IPS-18a (cell line): ENCODE results near the gene SMARCB1.

ENCODE experiments used
- H3K27ac ChIP-seq: one replicate; pipeline ENCODE4 v1.5.1; 2013; ENCODE audit warnings: low read length
- H3K27me3 ChIP-seq: one replicate; pipeline ENCODE4 v1.6.1; 2013; ENCODE audit warnings: mild to moderate bottlenecking, low read length; ENCODE audit not compliant: control insufficient read depth, insufficient read depth
- H3K36me3 ChIP-seq: one replicate; pipeline ENCODE4 v1.6.1; 2013; ENCODE audit warnings: low read depth, low read length; ENCODE audit not compliant: control insufficient read depth
- H3K4me1 ChIP-seq: one replicate; pipeline ENCODE4 v1.6.1; 2013; ENCODE audit warnings: low read depth, low read length; ENCODE audit not compliant: control insufficient read depth
- H3K4me3 ChIP-seq: one replicate; pipeline ENCODE4 v1.5.1; 2013; ENCODE audit warnings: low read length
- H3K9ac ChIP-seq: one replicate; pipeline ENCODE4 v1.6.1; 2013; ENCODE audit warnings: mild to moderate bottlenecking, low read length, moderate library complexity
- H3K9me3 ChIP-seq: one replicate; pipeline ENCODE4 v1.6.1; 2013; ENCODE audit warnings: low read depth, low read length; ENCODE audit not compliant: control insufficient read depth

Gene SMARCB1

DNA sequence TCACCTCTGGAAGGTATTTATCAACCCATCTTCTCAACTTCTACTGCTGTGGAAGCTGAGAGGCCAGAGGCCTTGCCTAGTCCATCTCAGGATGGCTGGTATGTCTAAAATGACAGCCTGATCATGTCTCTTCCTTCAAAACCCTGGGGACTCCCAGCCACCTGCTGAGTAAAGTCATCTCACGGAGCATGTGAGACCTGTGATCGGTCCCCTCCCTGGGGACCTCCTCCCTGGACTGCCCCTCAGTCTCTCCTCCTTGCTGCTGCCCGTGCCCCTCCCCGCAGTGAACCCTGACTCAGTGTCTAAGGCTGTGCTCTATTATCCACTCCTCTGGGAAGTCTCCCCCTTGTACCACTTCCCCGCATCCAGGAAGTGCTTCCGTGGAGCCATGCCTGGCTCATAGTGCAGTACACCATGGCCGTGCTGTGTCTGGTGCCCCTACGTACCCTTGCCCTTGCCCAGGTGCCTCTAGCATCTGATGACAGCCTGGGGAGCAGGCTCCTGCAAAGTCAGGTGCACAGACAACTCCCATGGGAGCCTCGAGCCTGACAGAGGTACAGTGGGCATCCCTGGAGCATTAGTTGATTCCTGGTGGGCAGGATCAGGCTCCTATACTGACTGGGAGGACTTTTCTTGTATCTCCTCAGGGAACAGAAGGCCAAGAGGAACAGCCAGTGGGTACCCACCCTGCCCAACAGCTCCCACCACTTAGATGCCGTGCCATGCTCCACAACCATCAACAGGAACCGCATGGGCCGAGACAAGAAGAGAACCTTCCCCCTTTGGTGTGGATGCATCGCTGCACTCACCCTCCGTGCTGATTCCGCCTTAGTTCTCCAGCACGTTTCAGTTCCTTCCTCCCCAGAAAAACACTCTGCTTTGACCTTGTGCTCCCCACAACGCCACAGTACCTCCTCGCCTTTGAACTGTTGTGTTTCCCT is 13.8 kb downstream of the SMARCB1 start:
- Histone ChIP-seq H3K36me3 (peaks cover 71% of the 10 kb centered on the region), H3K27ac (no peak overlapping the region), H3K9me3 (no peaks in the 10 kb centered on the region), H3K27me3 (no peaks in the 10 kb centered on the region), H3K4me1 (no peaks in the 10 kb centered on the region), H3K9ac (no peak overlapping the region), H3K4me3 (no peak overlapping the region)

- H3K27me3 ChIP-seq: no peaks in the 10 kb centered on the region
- no peak overlapping the region for H3K4me3 ChIP-seq
- peaks cover 76% of the 10 kb centered on the region for H3K36me3 ChIP-seq
- no peak overlapping the region for H3K9ac ChIP-seq
- no peaks in the 10 kb centered on the region for H3K9me3 ChIP-seq
- no peak overlapping the region for H3K27ac ChIP-seq
- H3K4me1 ChIP-seq: no peaks in the 10 kb centered on the region
These were observed 14.6 kb downstream of the SMARCB1 start for GRCh38 chr22:23801238-23801821.

GRCh38 chr22:23801886-23802377 is 15.2 kb downstream of the SMARCB1 start:
- no peak overlapping the region for H3K9ac ChIP-seq
- no peaks in the 10 kb centered on the region for H3K27me3 ChIP-seq
- no peak overlapping the region for H3K27ac ChIP-seq
- H3K4me3 ChIP-seq: no peak overlapping the region
- H3K9me3 ChIP-seq: no peaks in the 10 kb centered on the region
- H3K4me1 ChIP-seq: no peaks in the 10 kb centered on the region
- H3K36me3 ChIP-seq: peaks cover 79% of the 10 kb centered on the region

- no peaks in the 10 kb centered on the region for H3K4me1 ChIP-seq
- no peak overlapping the region for H3K9ac ChIP-seq
- H3K27me3 ChIP-seq: no peaks in the 10 kb centered on the region
- H3K36me3 ChIP-seq: peaks cover 76% of the 10 kb centered on the region
- no peaks in the 10 kb centered on the region for H3K9me3 ChIP-seq
- H3K4me3 ChIP-seq: no peak overlapping the region
- no peak overlapping the region for H3K27ac ChIP-seq
These were observed 16.4 kb downstream of the SMARCB1 start for GRCh38 chr22:23803001-23803819.

DNA sequence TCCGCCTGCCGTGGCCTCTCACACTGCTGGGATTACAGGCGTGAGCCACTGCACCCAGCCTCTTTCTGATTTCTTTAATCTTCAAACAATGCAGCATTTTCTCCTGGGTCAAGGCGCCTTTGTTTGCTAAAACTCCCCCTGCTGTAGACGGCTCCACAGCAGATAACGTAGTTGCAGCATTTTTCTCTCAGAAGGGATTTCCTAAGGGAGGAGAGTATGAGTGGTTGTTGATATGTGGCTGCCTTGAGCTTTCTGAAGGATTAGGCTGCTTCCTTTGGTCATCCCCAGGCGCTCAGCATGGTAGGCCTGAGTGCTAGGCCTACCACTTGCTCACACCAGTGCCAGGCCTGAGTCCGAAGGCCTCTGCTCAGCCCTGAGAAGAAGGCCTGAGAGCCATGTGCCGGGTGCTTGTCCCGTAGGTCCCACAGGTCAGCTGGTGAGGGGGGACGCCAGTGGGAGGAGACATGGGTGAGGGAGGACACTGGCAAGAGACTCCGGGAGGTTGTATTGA is 18.1 kb downstream of the SMARCB1 start:
- H3K36me3 ChIP-seq: peaks cover 73% of the 10 kb centered on the region
- H3K4me1 ChIP-seq: no peaks in the 10 kb centered on the region
- no peak overlapping the region for H3K4me3 ChIP-seq
- H3K27me3 ChIP-seq: no peaks in the 10 kb centered on the region
- no peak overlapping the region for H3K27ac ChIP-seq
- H3K9ac ChIP-seq: no peak overlapping the region
- H3K9me3 ChIP-seq: no peaks in the 10 kb centered on the region

DNA sequence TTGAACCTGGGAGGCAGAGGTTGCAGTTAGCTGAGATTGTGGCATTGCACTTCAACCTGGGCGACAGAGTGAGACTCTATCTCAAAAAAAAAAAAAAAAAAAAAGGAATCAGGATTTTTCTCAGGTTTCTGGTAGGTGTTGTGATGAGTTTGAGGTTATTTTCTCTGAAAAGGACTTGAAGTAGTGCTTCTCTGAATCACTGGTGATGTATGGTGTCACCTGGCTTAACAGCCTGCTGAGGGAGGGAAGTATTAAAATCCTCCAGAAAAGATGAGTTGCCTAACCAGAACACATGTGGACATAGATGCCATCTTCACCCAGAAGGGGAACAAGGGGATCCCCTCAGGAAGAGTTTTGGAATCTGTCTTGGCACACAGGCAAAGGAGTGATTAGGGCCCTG is 20.1 kb downstream of the SMARCB1 start:
- Histone ChIP-seq H3K27me3 (no peaks in the 10 kb centered on the region), H3K9me3 (no peaks in the 10 kb centered on the region), H3K9ac (no peak overlapping the region), H3K36me3 (peaks cover 57% of the 10 kb centered on the region), H3K4me1 (no peaks in the 10 kb centered on the region), H3K4me3 (no peak overlapping the region), H3K27ac (no peak overlapping the region)

DNA sequence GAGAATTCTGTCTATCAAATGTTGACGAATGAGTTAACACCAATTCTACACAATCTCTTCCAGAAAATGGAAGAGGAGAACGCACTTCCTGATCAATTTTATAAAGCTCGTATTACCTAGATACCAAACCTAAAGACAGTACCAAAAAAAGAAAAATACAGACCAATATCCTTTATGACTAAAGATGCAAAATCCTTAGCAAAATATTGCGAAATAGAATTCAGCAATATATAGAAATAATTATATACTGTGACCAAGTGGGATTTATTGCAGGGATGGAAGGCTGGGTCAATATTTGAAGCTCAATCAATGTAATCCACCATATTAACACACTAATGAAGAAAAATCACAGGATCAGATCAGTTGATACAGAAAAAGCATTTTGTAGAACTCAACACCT is 25.6 kb downstream of the SMARCB1 start:
- no peaks in the 10 kb centered on the region for H3K4me1 ChIP-seq
- no peaks in the 10 kb centered on the region for H3K9me3 ChIP-seq
- peaks cover 24% of the 10 kb centered on the region for H3K36me3 ChIP-seq
- H3K27me3 ChIP-seq: no peaks in the 10 kb centered on the region
- H3K4me3 ChIP-seq: no peak overlapping the region
- no peak overlapping the region for H3K27ac ChIP-seq
- H3K9ac ChIP-seq: no peak overlapping the region

- Histone ChIP-seq H3K36me3 (peaks cover 49% of the 10 kb centered on the region), H3K9me3 (no peaks in the 10 kb centered on the region), H3K27ac (no peak overlapping the region), H3K27me3 (no peaks in the 10 kb centered on the region), H3K4me3 (no peak overlapping the region), H3K4me1 (no peaks in the 10 kb centered on the region), H3K9ac (no peak overlapping the region)
These were observed 28.9 kb downstream of the SMARCB1 start for GRCh38 chr22:23815541-23816155.

DNA sequence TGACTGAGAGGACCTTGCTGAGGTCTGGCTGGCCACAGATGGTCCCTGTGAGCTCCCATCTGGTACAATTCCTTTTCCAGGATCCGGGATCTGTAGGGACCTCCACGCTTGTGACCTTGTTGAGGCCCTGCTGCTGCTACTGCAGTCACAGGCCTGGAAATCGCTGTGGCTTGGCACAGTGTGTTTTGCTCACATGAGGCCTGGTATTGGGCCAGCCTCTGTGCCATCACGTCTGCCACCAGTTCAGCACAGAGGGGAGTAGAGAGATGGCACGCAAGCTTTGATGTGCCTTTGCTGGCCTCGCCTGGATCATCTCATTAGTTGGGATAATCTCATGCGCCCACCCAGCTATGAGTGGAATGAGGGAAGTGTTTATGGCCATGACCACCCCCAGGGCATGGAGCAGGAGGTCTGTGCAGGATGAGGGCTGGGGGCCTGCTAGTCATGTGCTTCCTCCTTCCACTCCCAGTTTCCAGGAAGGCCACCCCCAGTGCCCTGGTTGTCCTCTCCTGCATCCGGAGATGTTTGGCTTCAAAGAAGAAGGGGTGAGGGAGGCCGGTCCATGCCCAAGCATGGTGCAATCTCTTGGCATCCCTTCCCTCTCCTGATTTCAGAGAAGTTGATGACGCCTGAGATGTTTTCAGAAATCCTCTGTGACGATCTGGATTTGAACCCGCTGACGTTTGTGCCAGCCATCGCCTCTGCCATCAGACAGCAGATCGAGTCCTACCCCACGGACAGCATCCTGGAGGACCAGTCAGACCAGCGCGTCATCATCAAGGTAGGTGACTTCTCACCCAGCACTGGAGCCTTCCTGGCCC is 29.6 kb downstream of the SMARCB1 start:
- Histone ChIP-seq H3K36me3 (peaks cover 52% of the 10 kb centered on the region), H3K9me3 (no peaks in the 10 kb centered on the region), H3K27ac (no peak overlapping the region), H3K9ac (no peak overlapping the region), H3K27me3 (no peaks in the 10 kb centered on the region), H3K4me1 (no peaks in the 10 kb centered on the region), H3K4me3 (no peak overlapping the region)

GRCh38 chr22:23817146-23817545 is 30.4 kb downstream of the SMARCB1 start:
- no peak overlapping the region for H3K4me3 ChIP-seq
- no peaks in the 10 kb centered on the region for H3K4me1 ChIP-seq
- no peak overlapping the region for H3K27ac ChIP-seq
- H3K9me3 ChIP-seq: no peaks in the 10 kb centered on the region
- H3K9ac ChIP-seq: no peak overlapping the region
- H3K27me3 ChIP-seq: no peaks in the 10 kb centered on the region
- H3K36me3 ChIP-seq: peaks cover 55% of the 10 kb centered on the region
